ENCODE data around the gene RAET1E.
"Not testable (repeated sequence)": the region's sequence is repeated elsewhere in the genome, so short reads cannot be mapped to it uniquely, and the experiment has no call there.

Gene RAET1E

DNA sequence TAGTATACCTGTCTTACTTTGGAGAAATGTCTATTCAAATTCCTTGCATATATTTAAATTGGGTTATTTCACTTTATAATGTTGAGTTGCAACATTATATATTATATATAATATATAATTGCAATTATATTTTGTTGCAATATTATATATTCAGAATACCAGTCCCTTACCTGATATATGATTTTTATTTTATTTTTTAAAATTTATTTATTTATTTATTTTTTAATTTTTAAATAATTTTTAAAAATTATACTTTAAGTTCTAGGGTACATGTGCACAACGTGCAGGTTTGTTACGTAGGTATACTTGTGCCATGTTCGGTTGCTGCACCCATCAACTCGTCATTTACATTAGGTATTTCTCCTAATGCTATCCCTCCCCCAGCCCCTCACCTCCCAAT, 29.1 kb upstream of the RAET1E start:
- not testable (repeated sequence) for DNase-seq (ENCODE audit: low spot score)

- DNase-seq (ENCODE audit: low spot score) = peak; percentile 75
These were observed 28.3 kb upstream of the RAET1E start for GRCh38 chr6:149925974-149926777.

- DNase-seq (ENCODE audit: low spot score) = no peak
These were observed 27.5 kb upstream of the RAET1E start for GRCh38 chr6:149925253-149925973.

GRCh38 chr6:149924933-149925252, 27.0 kb upstream of the RAET1E start:
- no peak for DNase-seq (ENCODE audit: low spot score)

DNA sequence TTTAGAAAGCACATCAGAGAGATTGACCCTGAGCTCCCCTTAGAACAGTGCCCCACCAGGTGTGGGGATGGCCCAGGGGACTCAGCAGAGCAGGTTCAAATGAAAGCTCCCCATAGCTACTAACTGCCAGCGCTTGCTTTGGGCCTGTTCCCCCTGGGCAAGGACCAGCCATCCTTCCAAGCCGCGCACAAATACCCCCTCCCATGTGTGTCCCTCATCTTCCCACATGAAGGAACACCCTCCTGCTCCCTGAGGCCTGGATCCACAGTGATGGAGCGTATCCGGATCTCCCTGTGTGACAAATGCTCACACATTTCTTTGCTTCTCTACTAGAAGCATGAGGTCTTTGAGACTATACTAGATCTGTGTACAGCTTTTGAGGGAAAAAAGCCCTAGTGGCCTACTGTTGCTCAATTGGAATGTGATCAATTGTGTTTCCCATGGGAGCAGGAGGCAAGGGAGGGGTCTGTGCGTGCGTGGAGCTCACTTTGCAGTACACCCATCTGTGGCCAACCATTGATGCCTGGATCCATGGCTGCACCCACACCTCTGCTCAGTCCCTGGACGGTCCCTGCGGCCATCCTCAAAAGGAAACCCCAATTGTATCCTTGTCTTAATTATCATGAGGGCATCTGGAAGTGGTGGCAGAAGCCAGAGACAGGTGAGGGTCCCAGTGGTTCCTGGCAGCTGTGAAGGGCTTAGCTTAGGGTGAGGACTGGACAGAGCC, 26.5 kb upstream of the RAET1E start:
- no peak for DNase-seq (ENCODE audit: low spot score)

DNA sequence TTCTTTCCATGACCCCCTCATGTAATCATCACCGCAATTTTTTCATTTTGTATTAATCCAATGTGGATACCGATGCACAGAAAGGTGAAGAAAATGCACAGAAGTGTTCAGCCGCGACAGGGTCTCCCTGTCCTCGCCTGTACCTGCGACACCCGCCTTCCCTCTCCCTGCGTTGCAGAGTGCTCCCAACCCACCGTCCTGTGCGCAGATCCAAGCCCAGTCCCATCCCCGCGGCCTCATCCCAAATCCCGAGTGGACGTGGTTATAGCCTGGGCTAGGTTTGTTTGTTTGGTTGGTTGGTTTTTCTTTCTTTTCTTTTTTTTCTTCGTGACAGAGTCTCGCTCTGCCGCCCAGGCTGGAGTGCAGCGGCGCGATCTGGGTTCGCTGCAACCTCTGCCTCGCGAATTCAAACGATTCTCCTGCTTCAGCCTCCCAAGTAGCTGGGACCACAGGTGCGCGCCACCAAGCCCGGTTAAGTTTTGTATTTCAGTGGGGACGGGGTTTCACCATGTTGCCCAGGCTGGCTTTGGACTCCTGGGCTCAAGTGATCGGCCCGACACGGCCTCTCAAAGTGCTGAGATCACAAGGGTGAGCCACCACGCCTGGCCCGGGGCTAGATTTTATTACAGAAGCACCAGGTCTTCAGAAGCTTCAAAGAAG, 25.5 kb upstream of the RAET1E start:
- no peak for DNase-seq (ENCODE audit: low spot score)

DNA sequence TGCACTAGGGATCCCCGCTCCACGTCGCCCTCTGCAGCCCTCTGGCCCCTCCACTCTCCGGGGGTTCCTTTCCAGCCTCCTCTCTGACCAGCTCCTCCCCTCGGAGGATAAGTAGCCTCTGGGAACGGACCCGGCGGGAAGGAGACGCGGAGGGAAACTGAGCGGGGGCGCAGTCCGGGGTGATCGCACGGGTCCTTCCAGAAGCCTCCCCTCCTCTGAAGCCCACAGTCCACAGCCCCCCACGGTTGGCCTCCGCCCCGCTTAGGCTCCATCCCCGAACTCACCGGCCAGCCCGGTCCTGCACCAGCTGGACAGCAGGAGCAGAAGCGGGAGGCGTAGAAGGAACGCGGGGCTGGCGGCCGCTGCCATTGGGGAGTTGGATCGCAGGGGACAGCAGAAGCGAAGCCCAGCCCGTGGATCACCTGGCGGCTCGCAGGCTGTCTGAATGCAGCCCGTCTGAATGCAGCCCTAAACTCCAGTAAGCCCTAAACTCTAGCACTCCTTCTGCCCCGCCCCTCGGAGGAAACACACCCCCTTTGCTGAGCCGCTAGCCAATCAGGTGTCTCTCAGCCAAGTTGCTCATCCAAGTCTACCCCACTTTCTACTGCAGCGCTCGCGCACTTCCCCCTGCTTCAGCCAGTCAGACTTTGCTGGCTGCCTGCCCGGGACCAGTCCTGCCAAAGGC, 24.9 kb upstream of the RAET1E start, which contains the start of gene RAET1G:
TSS of gene RAET1G (minus strand) at position 480 of the 685 bp plus-strand sequence. CDS start at position 369, 111 bp downstream.
- DNase-seq (ENCODE audit: low spot score) = peak; percentile 80

GRCh38 chr6:149922091-149922490, 24.2 kb upstream of the RAET1E start:
- DNase-seq (ENCODE audit: low spot score) = not testable (repeated sequence)

GRCh38 chr6:149921361-149921760, 23.4 kb upstream of the RAET1E start:
- no peak for DNase-seq (ENCODE audit: low spot score)

- no peak for DNase-seq (ENCODE audit: low spot score)
These were observed 21.9 kb upstream of the RAET1E start for GRCh38 chr6:149919834-149920225.

GRCh38 chr6:149919126-149919833, 21.4 kb upstream of the RAET1E start:
- not testable (repeated sequence) for DNase-seq (ENCODE audit: low spot score)

GRCh38 chr6:149918151-149918905, 20.4 kb upstream of the RAET1E start:
- DNase-seq (ENCODE audit: low spot score) = no peak

GRCh38 chr6:149917679-149918078, 19.8 kb upstream of the RAET1E start:
- DNase-seq (ENCODE audit: low spot score) = no peak

GRCh38 chr6:149915970-149916865, 18.3 kb upstream of the RAET1E start:
- DNase-seq (ENCODE audit: low spot score) = no peak

- no peak for DNase-seq (ENCODE audit: low spot score)
These were observed 15.8 kb upstream of the RAET1E start for GRCh38 chr6:149913540-149914240.

DNA sequence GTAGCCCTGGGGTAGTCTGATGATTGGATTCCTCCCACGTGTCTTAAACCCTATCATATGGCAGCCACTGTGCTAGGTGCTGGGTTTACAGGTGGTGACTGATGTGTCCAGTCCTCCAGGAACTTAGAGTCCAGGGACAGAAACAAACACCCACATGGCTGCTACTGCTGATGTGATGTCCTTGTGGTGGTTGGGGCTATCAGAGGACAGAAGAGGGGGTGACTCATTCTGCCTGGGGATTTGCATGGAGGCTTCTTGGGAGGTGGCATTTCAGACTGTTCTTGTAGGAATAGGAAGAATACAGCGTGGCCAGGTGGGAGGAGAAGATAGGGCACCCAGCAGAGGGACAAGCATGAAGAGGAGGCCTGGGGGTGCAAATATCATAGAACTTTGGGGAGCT, 15.2 kb upstream of the RAET1E start:
- DNase-seq (ENCODE audit: low spot score) = no peak

- not testable (repeated sequence) for DNase-seq (ENCODE audit: low spot score)
These were observed 14.8 kb upstream of the RAET1E start for GRCh38 chr6:149912680-149913079.

GRCh38 chr6:149910721-149911151, 12.8 kb upstream of the RAET1E start:
- DNase-seq (ENCODE audit: low spot score) = no peak
